Natural killer cell (primary cell): ENCODE measurements around the gene INTS3. TPM values are rescaled to one million over a fixed set of nuclear protein-coding genes. Genes with fewer than 3 reads are reported as not detected.
"Not testable (repeated sequence)": the region's sequence is repeated elsewhere in the genome, so short reads cannot be mapped to it uniquely, and the experiment has no call there.

Experiments
- ATAC-seq, 3 donors: fragments of 150-1000 bp in 2 of 3; fragments of 200-7000 bp in 1 of 3; cut with Tn5 transposase; 1 replicate in 1 of 3; 2 replicates in 2 of 3; pipeline ENCODE4 v1.10.0; 2021; ENCODE audit warnings: mild to moderate bottlenecking in 2 of 3, moderate library complexity in 2 of 3
- DNase-seq, 2 donors: peaks; one replicate each; pipeline versions ENCODE4 v3.0.0 to v3.0.0-alpha.2; 2013 to 2021; ENCODE audit warnings: mixed read lengths in 1 of 2
- H3K27ac ChIP-seq: one replicate; pipeline ENCODE4 v1.5.1; 2013; ENCODE audit warnings: mild to moderate bottlenecking, low read length
- H3K27me3 ChIP-seq: one replicate; pipeline ENCODE4 v1.6.1; 2013; ENCODE audit warnings: low read length; ENCODE audit not compliant: control insufficient read depth, insufficient read depth
- H3K36me3 ChIP-seq: one replicate; pipeline ENCODE4 v1.6.1; 2013; ENCODE audit warnings: low read length; ENCODE audit not compliant: control insufficient read depth, insufficient read depth
- H3K4me1 ChIP-seq: one replicate; pipeline ENCODE4 v1.6.1; 2013; ENCODE audit warnings: low read length; ENCODE audit not compliant: control insufficient read depth, insufficient read depth
- H3K4me3 ChIP-seq: one replicate; pipeline ENCODE4 v1.5.1; 2013; ENCODE audit warnings: low read length
- H3K9me3 ChIP-seq: one replicate; pipeline ENCODE4 v1.6.1; 2013; ENCODE audit warnings: low read length; ENCODE audit not compliant: control insufficient read depth, insufficient read depth
- H3K27ac Mint-ChIP-seq, 2 donors: one replicate each; pipeline ENCODE4 v1.8.0; 2022; ENCODE audit warnings: mild to moderate bottlenecking in 2 of 2, mixed read lengths in 2 of 2, moderate library complexity in 1 of 2
- H3K27me3 Mint-ChIP-seq, 2 donors: one replicate each; pipeline ENCODE4 v1.8.0; 2022; ENCODE audit warnings: low read depth in 2 of 2, mixed read lengths in 2 of 2
- H3K36me3 Mint-ChIP-seq: one replicate; pipeline ENCODE4 v1.8.0; 2022; ENCODE audit warnings: mixed read lengths
- H3K4me1 Mint-ChIP-seq, 2 donors: one replicate each; pipeline ENCODE4 v1.8.0; 2022; ENCODE audit warnings: mixed read lengths in 2 of 2
- H3K4me3 Mint-ChIP-seq: one replicate; pipeline ENCODE4 v1.8.0; 2022; ENCODE audit warnings: mild to moderate bottlenecking, moderate library complexity, mixed read lengths
- H3K9me3 Mint-ChIP-seq, 2 donors: one replicate each; pipeline ENCODE4 v1.8.0; 2022; ENCODE audit warnings: mixed read lengths in 2 of 2
- WGBS: methylation state at CpG from one replicate; pipeline ENCODE4 v1.1.7; 2013; ENCODE audit warnings: missing lambda C conversion rate; ENCODE audit not compliant: insufficient coverage; 5-methylcytosine and 5-hydroxymethylcytosine counted together
- intact Hi-C: fragments of 100-400 bp; cut with micrococcal nuclease; formaldehyde crosslinking; loops from one replicate; pipeline ENCODE4 v1.14.2; 2022
- total RNA-seq, 4 donors: library from RNA; stranded (reverse); fragments of 120-200 nt in 1 of 4; gene quantifications; one replicate each; pipeline versions ENCODE4 v1.2.3 to v1.2.4, GENCODE V29; 2013 to 2022
- TF ChIP-seq, protein P1 (sequence below): fragments of 200-600 bp; IDR thresholded peaks from one replicate; pipeline ENCODE4 v1.8.0; 2022; ENCODE audit warnings: antibody characterized with exemption

Gene INTS3
- total RNA-seq, 3 donors from 2014 or later (not counting 1 experiment from before 2014, with no cell fraction given), result 44.3 to 55.3 (median 44.5) TPM

DNA sequence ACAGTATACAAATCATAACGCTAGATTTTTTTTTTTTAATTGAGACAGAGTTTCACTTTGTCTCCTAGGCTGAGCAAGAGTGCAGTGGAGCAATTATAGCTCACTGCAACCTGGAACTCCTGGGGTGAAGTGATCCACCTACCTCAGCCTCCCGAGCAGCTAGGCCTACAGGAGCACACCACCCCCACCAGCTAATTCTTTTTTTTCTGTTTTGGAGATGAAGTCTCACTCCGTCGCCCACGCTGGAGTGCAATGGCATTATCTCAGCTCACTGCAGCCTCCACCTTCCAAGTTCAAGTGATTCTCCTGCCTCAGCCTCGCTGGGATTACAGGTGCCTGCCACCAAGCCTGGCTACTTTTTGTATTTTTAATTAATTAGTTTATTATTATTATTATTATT lies 28.1 kb upstream of the INTS3 start:
- peaks cover 8% of the 10 kb centered on the region for H3K4me1 ChIP-seq
- no peak overlapping the region for H3K27ac Mint-ChIP-seq
- no peak for ATAC-seq
- 91% methylated on average over 5 of the region's 6 CpGs for WGBS
- H3K27me3 Mint-ChIP-seq, result no peaks in the 10 kb centered on the region
- H3K4me3 ChIP-seq, result no peak overlapping the region
- H3K36me3 ChIP-seq, result no peaks in the 10 kb centered on the region
- TF ChIP-seq, protein P1, sequence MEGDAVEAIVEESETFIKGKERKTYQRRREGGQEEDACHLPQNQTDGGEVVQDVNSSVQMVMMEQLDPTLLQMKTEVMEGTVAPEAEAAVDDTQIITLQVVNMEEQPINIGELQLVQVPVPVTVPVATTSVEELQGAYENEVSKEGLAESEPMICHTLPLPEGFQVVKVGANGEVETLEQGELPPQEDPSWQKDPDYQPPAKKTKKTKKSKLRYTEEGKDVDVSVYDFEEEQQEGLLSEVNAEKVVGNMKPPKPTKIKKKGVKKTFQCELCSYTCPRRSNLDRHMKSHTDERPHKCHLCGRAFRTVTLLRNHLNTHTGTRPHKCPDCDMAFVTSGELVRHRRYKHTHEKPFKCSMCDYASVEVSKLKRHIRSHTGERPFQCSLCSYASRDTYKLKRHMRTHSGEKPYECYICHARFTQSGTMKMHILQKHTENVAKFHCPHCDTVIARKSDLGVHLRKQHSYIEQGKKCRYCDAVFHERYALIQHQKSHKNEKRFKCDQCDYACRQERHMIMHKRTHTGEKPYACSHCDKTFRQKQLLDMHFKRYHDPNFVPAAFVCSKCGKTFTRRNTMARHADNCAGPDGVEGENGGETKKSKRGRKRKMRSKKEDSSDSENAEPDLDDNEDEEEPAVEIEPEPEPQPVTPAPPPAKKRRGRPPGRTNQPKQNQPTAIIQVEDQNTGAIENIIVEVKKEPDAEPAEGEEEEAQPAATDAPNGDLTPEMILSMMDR, result no peak
- H3K9me3 Mint-ChIP-seq, result no peaks in the 10 kb centered on the region
- no peaks in the 10 kb centered on the region for H3K9me3 ChIP-seq
- DNase-seq, result no peak
- peaks cover 0 to 7% of the 10 kb centered on the region in 2 donors for H3K4me1 Mint-ChIP-seq
- peaks cover 5% of the 10 kb centered on the region for H3K27me3 ChIP-seq
- H3K36me3 Mint-ChIP-seq, result no peaks in the 10 kb centered on the region
- intact Hi-C loops, result no loop called here
- no peak overlapping the region for H3K27ac ChIP-seq
- no peak overlapping the region for H3K4me3 Mint-ChIP-seq

DNA sequence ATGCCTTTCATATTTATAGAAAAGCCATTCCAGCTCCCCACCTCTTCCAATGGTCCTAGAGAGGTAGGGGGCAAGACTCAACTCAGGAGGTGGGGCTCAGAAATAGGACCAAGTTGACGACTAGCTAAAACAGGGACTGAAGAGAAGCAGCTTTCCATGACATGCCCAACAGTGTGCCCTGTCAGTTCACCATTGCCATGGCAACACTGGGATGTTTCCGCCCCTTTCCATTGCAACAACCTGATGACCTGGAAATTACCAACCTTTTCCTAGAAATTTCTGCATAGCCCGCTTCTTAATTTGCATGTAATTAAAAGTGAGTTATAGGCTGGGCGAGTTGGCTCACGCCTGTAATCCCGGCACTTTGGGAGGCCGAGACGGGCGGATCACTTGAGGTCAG lies 22.4 kb upstream of the INTS3 start:
- ATAC-seq (no peak), DNase-seq (no peak)
- H3K27ac Mint-ChIP-seq, result no peak overlapping the region
- Histone ChIP-seq H3K27ac (no peak overlapping the region), H3K4me1 (no peaks in the 10 kb centered on the region), H3K4me3 (no peak overlapping the region), H3K27me3 (no peaks in the 10 kb centered on the region), H3K9me3 (no peaks in the 10 kb centered on the region), H3K36me3 (no peaks in the 10 kb centered on the region)
- H3K4me3 Mint-ChIP-seq, result no peak overlapping the region
- no peaks in the 10 kb centered on the region for H3K9me3 Mint-ChIP-seq
- no peaks in the 10 kb centered on the region for H3K27me3 Mint-ChIP-seq
- 95% methylated on average over 9 of the region's 9 CpGs for WGBS
- H3K36me3 Mint-ChIP-seq, result no peaks in the 10 kb centered on the region
- no peaks in the 10 kb centered on the region for H3K4me1 Mint-ChIP-seq
- TF ChIP-seq, protein P1, result no peak
- intact Hi-C loops, result no loop called here

DNA sequence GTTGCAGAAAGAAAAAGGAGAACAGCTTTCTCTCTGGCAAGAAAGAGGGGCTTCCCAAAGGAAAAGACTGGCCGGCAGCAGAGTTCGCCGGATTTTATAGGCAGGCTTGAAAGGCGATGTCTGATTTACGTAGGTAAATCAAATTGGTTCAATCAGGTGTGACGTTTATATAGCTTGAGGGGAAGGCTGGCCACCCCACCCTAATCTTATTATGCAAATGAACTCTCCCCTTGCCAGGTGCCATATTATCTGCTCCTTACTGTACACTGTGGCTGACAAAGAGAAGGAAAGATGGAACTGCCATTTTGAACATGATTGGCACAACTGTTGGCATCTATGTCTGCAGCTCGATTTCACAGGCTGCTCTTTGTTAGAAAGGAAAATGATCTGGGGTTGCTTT lies 16.8 kb upstream of the INTS3 start:
- no peaks in the 10 kb centered on the region for H3K27me3 ChIP-seq
- H3K4me3 Mint-ChIP-seq, result no peak overlapping the region
- ATAC-seq, result no peak
- no peaks in the 10 kb centered on the region for H3K36me3 ChIP-seq
- no peaks in the 10 kb centered on the region for H3K4me1 Mint-ChIP-seq
- H3K4me3 ChIP-seq, result no peak overlapping the region
- TF ChIP-seq, protein P1, result no peak
- no peak for DNase-seq
- H3K27ac Mint-ChIP-seq, result no peak overlapping the region
- no peaks in the 10 kb centered on the region for H3K4me1 ChIP-seq
- H3K27me3 Mint-ChIP-seq, result peaks cover 0 to 7% of the 10 kb centered on the region in 2 donors
- 74% methylated on average over 7 of the region's 7 CpGs for WGBS
- no peaks in the 10 kb centered on the region for H3K9me3 ChIP-seq
- intact Hi-C loops, result no loop called here
- H3K9me3 Mint-ChIP-seq, result no peaks in the 10 kb centered on the region
- H3K36me3 Mint-ChIP-seq, result no peaks in the 10 kb centered on the region
- H3K27ac ChIP-seq, result no peak overlapping the region

DNA sequence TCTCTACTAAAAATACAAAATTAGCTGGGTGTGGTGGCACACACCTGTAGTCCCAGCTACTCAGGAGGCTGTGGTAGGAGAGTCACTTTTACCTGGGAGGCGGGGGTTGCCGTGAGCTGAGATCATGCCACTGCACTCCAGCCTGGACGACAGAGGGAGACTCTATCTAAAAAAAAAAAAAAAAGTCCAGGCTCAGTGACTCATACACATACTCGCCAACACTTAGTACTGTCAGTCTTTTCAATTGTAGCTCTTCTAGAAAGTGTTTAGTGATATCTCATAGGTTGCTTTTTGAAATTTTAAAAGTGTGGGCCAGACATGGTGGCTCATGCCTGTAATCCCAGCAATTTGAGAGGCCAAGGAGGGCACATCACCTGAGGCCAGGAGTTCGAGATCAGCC lies 11.6 kb upstream of the INTS3 start:
- DNase-seq, H3K9me3 ChIP-seq, intact Hi-C loops, H3K36me3 Mint-ChIP-seq, H3K4me1 Mint-ChIP-seq, H3K27ac ChIP-seq, H3K36me3 ChIP-seq, ATAC-seq, H3K9me3 Mint-ChIP-seq, H3K27ac Mint-ChIP-seq, H3K27me3 ChIP-seq, H3K4me3 ChIP-seq, H3K4me3 Mint-ChIP-seq, H3K4me1 ChIP-seq, H3K27me3 Mint-ChIP-seq: not testable (repeated sequence)
- WGBS, result 100% methylated on average over 2 of the region's 5 CpGs
